Esophagus squamous epithelium (tissue), 5 donors: ENCODE results near the gene CDK6. TPM values are rescaled to one million over a fixed set of nuclear protein-coding genes. Genes with fewer than 3 reads are reported as not detected.

Experiments used
- DNase-seq: peaks from one replicate; lab custom pipeline; 2025; lab: John Stamatoyannopoulos, UW
- H3K27ac ChIP-seq, 4 donors: fragments of 200-600 bp; sonication (generic); one replicate each; pipeline ENCODE4 v1.5.1; 2016 to 2019; ENCODE audit warnings: mild to moderate bottlenecking in 1 of 4
- H3K27me3 ChIP-seq, 4 donors: fragments of 200-600 bp; sonication (generic); 1 replicate in 3 of 4; 2 replicates in 1 of 4; pipeline versions ENCODE4 v1.5.1 to v1.6.0; 2017 to 2021; ENCODE audit warnings: antibody characterized with exemption in 1 of 4
- H3K36me3 ChIP-seq, 3 donors: fragments of 200-600 bp; sonication (generic); one replicate each; pipeline ENCODE4 v1.5.1; 2016 to 2019
- H3K4me1 ChIP-seq, 3 donors: fragments of 200-600 bp; sonication (generic); one replicate each; pipeline ENCODE4 v1.5.1; 2017 to 2019
- H3K4me3 ChIP-seq, 4 donors: fragments of 200-600 bp; sonication (generic); 1 replicate in 3 of 4; 2 replicates in 1 of 4; pipeline ENCODE4 v1.5.1; 2016 to 2019; ENCODE audit warnings: mild to moderate bottlenecking in 2 of 4, moderate library complexity in 1 of 4
- H3K9me3 ChIP-seq, 3 donors: fragments of 200-600 bp; sonication (generic); one replicate each; pipeline ENCODE4 v1.5.1; 2016 to 2019
- POLR2A ChIP-seq, 4 donors: fragments of 450-650 bp; IDR thresholded peaks; one replicate each; pipeline ENCODE4 v1.6.1; 2017; ENCODE audit warnings: antibody characterized with exemption in 4 of 4, mild to moderate bottlenecking in 4 of 4, moderate library complexity in 3 of 4
- WGBS, 2 donors: methylation state at CpG; one replicate each; pipeline ENCODE4 v1.1.5; 2018; 5-methylcytosine and 5-hydroxymethylcytosine counted together
- intact Hi-C: fragments of 100-400 bp; cut with DNase I; formaldehyde crosslinking; loops from one replicate; pipeline ENCODE4 v1.15.0; 2022
- total RNA-seq, 4 donors: library from RNA; depleted of rRNA; stranded (reverse); fragments of >200 nt; gene quantifications; one replicate each; pipeline ENCODE4 v1.1.0, GENCODE V29; 2016
- TF ChIP-seq, protein P1 (sequence below), 6 experiments: fragments of 450-650 bp in 4 of 6; fragments of 200-600 bp in 2 of 6; sonication (generic) in 2 of 6; IDR thresholded peaks; one replicate each; pipeline ENCODE4 v1.5.1; 2016 to 2019; ENCODE audit warnings: antibody characterized with exemption in 6 of 6, mild to moderate bottlenecking in 4 of 6, moderate library complexity in 4 of 6
- donor health status: DM: yes; HTN: yes; CAD: no.

The CDK6 gene
- total RNA-seq, 4 donors from 2014 or later, result 15.6 to 59.2 (median 32.4) TPM

GRCh38 chr7:92809397-92809759 lies 27.0 kb downstream of the CDK6 start:
- Histone ChIP-seq H3K36me3 (no peaks in the 10 kb centered on the region), H3K27ac (peak overlapping the region; percentile 56 to 79 (median 74)), H3K4me1 (peaks cover 14 to 59% (median 14%) of the 10 kb centered on the region in 3 donors), H3K4me3 (peak overlapping the region in 1 of 4 donors; percentile 28), H3K9me3 (no peaks in the 10 kb centered on the region), H3K27me3 (no peaks in the 10 kb centered on the region)
- DNase-seq, result no peak
- TF ChIP-seq, protein P1, sequence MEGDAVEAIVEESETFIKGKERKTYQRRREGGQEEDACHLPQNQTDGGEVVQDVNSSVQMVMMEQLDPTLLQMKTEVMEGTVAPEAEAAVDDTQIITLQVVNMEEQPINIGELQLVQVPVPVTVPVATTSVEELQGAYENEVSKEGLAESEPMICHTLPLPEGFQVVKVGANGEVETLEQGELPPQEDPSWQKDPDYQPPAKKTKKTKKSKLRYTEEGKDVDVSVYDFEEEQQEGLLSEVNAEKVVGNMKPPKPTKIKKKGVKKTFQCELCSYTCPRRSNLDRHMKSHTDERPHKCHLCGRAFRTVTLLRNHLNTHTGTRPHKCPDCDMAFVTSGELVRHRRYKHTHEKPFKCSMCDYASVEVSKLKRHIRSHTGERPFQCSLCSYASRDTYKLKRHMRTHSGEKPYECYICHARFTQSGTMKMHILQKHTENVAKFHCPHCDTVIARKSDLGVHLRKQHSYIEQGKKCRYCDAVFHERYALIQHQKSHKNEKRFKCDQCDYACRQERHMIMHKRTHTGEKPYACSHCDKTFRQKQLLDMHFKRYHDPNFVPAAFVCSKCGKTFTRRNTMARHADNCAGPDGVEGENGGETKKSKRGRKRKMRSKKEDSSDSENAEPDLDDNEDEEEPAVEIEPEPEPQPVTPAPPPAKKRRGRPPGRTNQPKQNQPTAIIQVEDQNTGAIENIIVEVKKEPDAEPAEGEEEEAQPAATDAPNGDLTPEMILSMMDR (IDR thresholded peaks at IDR 0.05), result no peak
- no peak for TF ChIP-seq POLR2A (IDR thresholded peaks at IDR 0.05)
- intact Hi-C loops, result no loop called here

GRCh38 chr7:92808635-92809034 lies 27.7 kb downstream of the CDK6 start:
- Histone ChIP-seq H3K9me3 (no peaks in the 10 kb centered on the region), H3K36me3 (no peaks in the 10 kb centered on the region), H3K4me1 (peaks cover 14 to 52% (median 14%) of the 10 kb centered on the region in 3 donors), H3K4me3 (no peak overlapping the region), H3K27ac (peak overlapping the region in 2 of 4 donors; percentile 74 to 79), H3K27me3 (no peaks in the 10 kb centered on the region)
- no peak for DNase-seq
- TF ChIP-seq POLR2A (IDR thresholded peaks at IDR 0.05), result no peak
- TF ChIP-seq, protein P1 (IDR thresholded peaks at IDR 0.05), result no peak
- intact Hi-C loops, result no loop called here

DNA sequence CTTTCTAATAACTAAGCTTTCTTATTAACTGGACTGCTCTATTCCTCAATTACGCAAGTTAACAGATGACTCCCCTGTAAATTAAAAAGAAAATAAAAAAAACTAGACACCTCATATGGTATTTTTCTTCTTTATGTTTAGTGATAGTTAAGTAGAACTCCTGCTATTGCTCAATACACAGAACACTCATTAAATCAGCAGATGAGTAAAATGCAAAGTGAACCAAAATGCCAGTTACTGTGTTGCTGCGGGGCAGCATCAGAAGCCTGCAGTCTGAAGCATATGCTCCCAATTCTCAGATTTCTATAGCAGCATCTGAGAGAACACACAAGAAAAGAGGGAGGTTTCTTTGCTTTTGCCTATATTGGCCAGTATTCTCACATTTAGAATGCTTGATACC lies 28.4 kb downstream of the CDK6 start:
- intact Hi-C loops, result no loop called here
- H3K27ac ChIP-seq, result no peak overlapping the region
- no peaks in the 10 kb centered on the region for H3K27me3 ChIP-seq
- DNase-seq, result no peak
- WGBS, 2 donors, result 66 to 67% methylated on average over 2 of the region's 2 CpGs
- H3K9me3 ChIP-seq, result no peaks in the 10 kb centered on the region
- no peaks in the 10 kb centered on the region for H3K36me3 ChIP-seq
- H3K4me3 ChIP-seq, result no peak overlapping the region
- TF ChIP-seq, protein P1 (IDR thresholded peaks at IDR 0.05), result no peak
- TF ChIP-seq POLR2A (IDR thresholded peaks at IDR 0.05), result no peak
- peaks cover 14 to 46% (median 14%) of the 10 kb centered on the region in 3 donors for H3K4me1 ChIP-seq

DNA sequence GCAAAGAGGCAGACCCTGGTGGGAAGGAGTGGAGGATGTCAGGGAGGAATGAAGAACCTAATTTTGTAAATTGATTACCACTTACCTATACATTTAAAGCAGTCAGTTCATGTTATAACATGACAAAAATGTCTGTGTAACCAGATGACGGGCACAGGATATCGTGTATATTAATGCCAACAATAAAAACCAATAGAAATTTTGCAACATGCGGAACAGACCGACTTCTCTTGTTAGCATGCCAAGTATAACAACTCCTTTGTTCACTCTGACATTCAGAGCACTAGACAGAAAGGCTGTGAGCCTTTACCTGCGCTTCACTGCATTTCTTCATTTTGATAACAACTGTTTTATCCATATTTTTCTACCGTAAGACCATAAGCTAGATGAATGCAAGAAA lies 29.9 kb downstream of the CDK6 start:
- DNase-seq, result no peak
- WGBS, 2 donors, result 27 to 66% methylated on average over 6 of the region's 6 CpGs
- no peak overlapping the region for H3K4me3 ChIP-seq
- intact Hi-C loops, result no loop called here
- H3K27me3 ChIP-seq, result no peaks in the 10 kb centered on the region
- H3K4me1 ChIP-seq, result peaks cover 14 to 44% (median 14%) of the 10 kb centered on the region in 3 donors
- peak overlapping the region in 1 of 4 donors; percentile 42 for H3K27ac ChIP-seq
- no peaks in the 10 kb centered on the region for H3K36me3 ChIP-seq
- no peak for TF ChIP-seq POLR2A (IDR thresholded peaks at IDR 0.05)
- H3K9me3 ChIP-seq, result no peaks in the 10 kb centered on the region

GRCh38 chr7:92802406-92802805 lies 34.0 kb downstream of the CDK6 start:
- peaks cover 0 to 32% (median 0%) of the 10 kb centered on the region in 3 donors for H3K4me1 ChIP-seq
- no peak overlapping the region for H3K27ac ChIP-seq
- TF ChIP-seq POLR2A (IDR thresholded peaks at IDR 0.05), result no peak
- TF ChIP-seq, protein P1 (IDR thresholded peaks at IDR 0.05), result no peak
- 78 to 80% methylated on average over 4 of the region's 4 CpGs for whole genome bisulfite sequencing, 2 donors
- intact Hi-C loops, result no loop called here
- H3K36me3 ChIP-seq, result no peaks in the 10 kb centered on the region
- no peak for DNase-seq
- no peaks in the 10 kb centered on the region for H3K9me3 ChIP-seq
- no peak overlapping the region for H3K4me3 ChIP-seq
- H3K27me3 ChIP-seq, result no peaks in the 10 kb centered on the region
